ENCODE measurements around the gene FERMT1. TPM values are rescaled to one million over a fixed set of nuclear protein-coding genes. Genes with fewer than 3 reads are reported as not detected.

The FERMT1 gene
- total and polyA plus RNA-seq, 4 donors = 5.2 to 6.8 (median 5.5) TPM

- no peaks in the 10 kb centered on the region for H3K27me3 ChIP-seq (ENCODE audit: control insufficient read depth, insufficient read depth, low read length)
- H3K27ac ChIP-seq (ENCODE audit: low read depth, low read length) = no peak overlapping the region
- no peak overlapping the region for H3K4me3 ChIP-seq (ENCODE audit: low read depth, low read length)
- peaks cover 3% of the 10 kb centered on the region for H3K4me1 ChIP-seq (ENCODE audit: control insufficient read depth, insufficient read depth, low read length)
- peak in 5 of 6 donors; percentile 58 to 92 (median 69) for DNase-seq (ENCODE audit: low read depth in 4 of 6, low spot score in 6 of 6)
- 0% methylated on average over 4 of the region's 10 CpGs for WGBS (ENCODE audit: insufficient coverage)
- no peaks in the 10 kb centered on the region for H3K36me3 ChIP-seq (ENCODE audit: control insufficient read depth, insufficient read depth, low read length)
- H3K9me3 ChIP-seq (ENCODE audit: control insufficient read depth, insufficient read depth, low read length) = no peaks in the 10 kb centered on the region
These were observed 19.6 kb upstream of the FERMT1 start for GRCh38 chr20:6142348-6142993.

DNA sequence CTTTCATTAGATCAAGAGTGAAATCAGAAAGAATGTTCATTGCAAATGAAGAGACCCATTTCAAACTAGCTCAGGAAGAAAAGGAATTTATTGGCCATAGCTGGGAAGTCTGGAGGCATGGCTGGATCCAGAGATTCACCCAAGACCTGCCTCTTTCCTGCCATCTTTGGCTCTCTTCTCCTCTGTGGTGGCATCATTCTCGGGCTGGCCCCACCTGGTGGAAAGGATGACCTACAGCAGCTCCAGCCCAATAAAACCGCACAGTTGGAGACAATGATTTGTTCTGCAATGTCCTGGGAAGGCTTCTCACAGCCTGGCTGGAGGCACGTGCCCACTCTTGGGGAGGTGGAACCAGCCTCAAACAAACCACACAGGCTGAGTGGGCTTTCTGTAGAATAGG is 18.1 kb upstream of the FERMT1 start:
- WGBS (ENCODE audit: insufficient coverage) = 92% methylated on average over 2 of the region's 3 CpGs
- no peaks in the 10 kb centered on the region for H3K27me3 ChIP-seq (ENCODE audit: control insufficient read depth, insufficient read depth, low read length)
- H3K4me3 ChIP-seq (ENCODE audit: low read depth, low read length) = no peak overlapping the region
- H3K27ac ChIP-seq (ENCODE audit: low read depth, low read length) = no peak overlapping the region
- H3K36me3 ChIP-seq (ENCODE audit: control insufficient read depth, insufficient read depth, low read length) = no peaks in the 10 kb centered on the region
- no peaks in the 10 kb centered on the region for H3K9me3 ChIP-seq (ENCODE audit: control insufficient read depth, insufficient read depth, low read length)
- no peak for DNase-seq (ENCODE audit: low read depth in 4 of 6, low spot score in 6 of 6)
- H3K4me1 ChIP-seq (ENCODE audit: control insufficient read depth, insufficient read depth, low read length) = peaks cover 3% of the 10 kb centered on the region

- Histone ChIP-seq H3K4me1 (ENCODE audit: control insufficient read depth, insufficient read depth, low read length) (peaks cover 3% of the 10 kb centered on the region), H3K36me3 (ENCODE audit: control insufficient read depth, insufficient read depth, low read length) (no peaks in the 10 kb centered on the region), H3K27me3 (ENCODE audit: control insufficient read depth, insufficient read depth, low read length) (no peaks in the 10 kb centered on the region), H3K27ac (ENCODE audit: low read depth, low read length) (no peak overlapping the region), H3K4me3 (ENCODE audit: low read depth, low read length) (no peak overlapping the region), H3K9me3 (ENCODE audit: control insufficient read depth, insufficient read depth, low read length) (no peaks in the 10 kb centered on the region)
- 73% methylated on average over 8 of the region's 8 CpGs for WGBS (ENCODE audit: insufficient coverage)
- no peak for DNase-seq (ENCODE audit: low read depth in 4 of 6, low spot score in 6 of 6)
These were observed 12.5 kb upstream of the FERMT1 start for GRCh38 chr20:6135347-6135746.

DNA sequence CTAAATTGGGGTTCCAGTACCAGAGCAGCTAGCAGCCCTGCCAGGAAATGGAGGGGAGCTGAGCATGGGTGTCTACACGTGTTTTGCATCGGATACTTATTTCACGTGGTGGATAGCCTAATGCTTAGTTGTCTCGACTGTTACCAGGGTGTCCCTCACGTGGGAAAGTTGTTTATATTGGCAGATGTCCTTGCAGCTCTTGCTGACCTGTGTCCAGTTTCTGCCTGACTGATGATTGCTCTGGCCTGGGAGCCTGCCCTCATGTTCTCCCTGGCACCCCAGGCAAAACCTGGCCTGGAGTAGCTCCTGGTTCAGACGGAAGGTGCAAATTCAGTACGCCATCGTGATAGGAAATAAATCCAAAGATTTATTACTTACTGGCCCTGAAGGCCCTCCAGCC is 11.8 kb upstream of the FERMT1 start:
- 65% methylated on average over 8 of the region's 8 CpGs for WGBS (ENCODE audit: insufficient coverage)
- Histone ChIP-seq H3K4me3 (ENCODE audit: low read depth, low read length) (no peak overlapping the region), H3K27ac (ENCODE audit: low read depth, low read length) (no peak overlapping the region), H3K4me1 (ENCODE audit: control insufficient read depth, insufficient read depth, low read length) (peaks cover 3% of the 10 kb centered on the region), H3K27me3 (ENCODE audit: control insufficient read depth, insufficient read depth, low read length) (no peaks in the 10 kb centered on the region), H3K9me3 (ENCODE audit: control insufficient read depth, insufficient read depth, low read length) (no peaks in the 10 kb centered on the region), H3K36me3 (ENCODE audit: control insufficient read depth, insufficient read depth, low read length) (no peaks in the 10 kb centered on the region)
- no peak for DNase-seq (ENCODE audit: low read depth in 4 of 6, low spot score in 6 of 6)

DNA sequence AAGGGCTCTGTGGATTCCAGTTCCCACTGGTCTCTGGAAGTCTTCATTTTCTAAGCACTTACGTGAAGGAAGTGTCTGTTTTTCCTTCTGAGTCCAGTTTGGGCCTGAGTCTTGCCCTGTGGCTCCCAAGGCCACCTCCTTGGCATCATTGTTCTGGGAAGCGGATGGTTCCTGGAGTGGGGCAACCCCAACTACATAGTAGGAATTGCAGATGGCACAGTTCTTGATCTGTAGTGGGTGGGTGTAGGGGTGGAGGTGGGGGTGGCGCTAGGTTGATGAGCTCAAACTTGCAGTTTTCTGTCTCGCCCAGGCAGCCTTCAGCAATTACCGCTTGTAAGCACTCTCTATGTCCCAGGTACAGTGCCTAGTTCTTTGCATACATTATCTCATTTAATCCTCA is 7.2 kb upstream of the FERMT1 start:
- no peak for DNase-seq (ENCODE audit: low read depth in 4 of 6, low spot score in 6 of 6)
- Histone ChIP-seq H3K27ac (ENCODE audit: low read depth, low read length) (no peak overlapping the region), H3K27me3 (ENCODE audit: control insufficient read depth, insufficient read depth, low read length) (no peaks in the 10 kb centered on the region), H3K4me1 (ENCODE audit: control insufficient read depth, insufficient read depth, low read length) (no peaks in the 10 kb centered on the region), H3K9me3 (ENCODE audit: control insufficient read depth, insufficient read depth, low read length) (no peaks in the 10 kb centered on the region), H3K4me3 (ENCODE audit: low read depth, low read length) (no peak overlapping the region), H3K36me3 (ENCODE audit: control insufficient read depth, insufficient read depth, low read length) (no peaks in the 10 kb centered on the region)
- 89% methylated on average over 2 of the region's 5 CpGs for WGBS (ENCODE audit: insufficient coverage)

GRCh38 chr20:6127825-6128224 is 5.0 kb upstream of the FERMT1 start:
- Histone ChIP-seq H3K4me3 (ENCODE audit: low read depth, low read length) (no peak overlapping the region), H3K4me1 (ENCODE audit: control insufficient read depth, insufficient read depth, low read length) (peaks cover 6% of the 10 kb centered on the region), H3K27me3 (ENCODE audit: control insufficient read depth, insufficient read depth, low read length) (no peaks in the 10 kb centered on the region), H3K9me3 (ENCODE audit: control insufficient read depth, insufficient read depth, low read length) (no peaks in the 10 kb centered on the region), H3K36me3 (ENCODE audit: control insufficient read depth, insufficient read depth, low read length) (no peaks in the 10 kb centered on the region), H3K27ac (ENCODE audit: low read depth, low read length) (no peak overlapping the region)
- WGBS (ENCODE audit: insufficient coverage) = 77% methylated on average over 3 of the region's 4 CpGs
- DNase-seq (ENCODE audit: low read depth in 4 of 6, low spot score in 6 of 6) = no peak

DNA sequence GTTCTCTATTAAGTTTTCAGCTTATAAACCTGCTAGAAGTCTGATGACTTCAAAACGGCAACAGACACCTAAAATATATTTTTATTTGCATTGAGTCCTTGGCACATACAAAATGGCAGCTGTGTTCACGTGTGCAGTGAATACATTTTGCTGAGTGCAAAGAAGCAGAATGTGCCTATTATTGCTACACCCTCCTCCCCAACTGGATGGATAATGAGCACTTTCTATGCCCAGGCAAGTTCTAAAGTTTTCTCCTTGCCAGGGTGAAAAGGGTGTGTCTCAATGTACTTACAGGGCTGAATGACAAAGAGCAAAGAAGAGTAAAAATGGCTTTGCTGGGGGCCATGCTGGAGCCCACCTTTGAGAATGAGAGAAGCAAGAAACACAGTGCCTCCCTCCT is 4.0 kb upstream of the FERMT1 start:
- H3K36me3 ChIP-seq (ENCODE audit: control insufficient read depth, insufficient read depth, low read length) = no peaks in the 10 kb centered on the region
- DNase-seq (ENCODE audit: low read depth in 4 of 6, low spot score in 6 of 6) = no peak
- no peaks in the 10 kb centered on the region for H3K9me3 ChIP-seq (ENCODE audit: control insufficient read depth, insufficient read depth, low read length)
- 80% methylated on average over 1 of the region's 2 CpGs for WGBS (ENCODE audit: insufficient coverage)
- H3K27ac ChIP-seq (ENCODE audit: low read depth, low read length) = no peak overlapping the region
- H3K27me3 ChIP-seq (ENCODE audit: control insufficient read depth, insufficient read depth, low read length) = peaks cover 8% of the 10 kb centered on the region
- H3K4me1 ChIP-seq (ENCODE audit: control insufficient read depth, insufficient read depth, low read length) = peaks cover 12% of the 10 kb centered on the region
- no peak overlapping the region for H3K4me3 ChIP-seq (ENCODE audit: low read depth, low read length)

- Histone ChIP-seq H3K4me1 (ENCODE audit: control insufficient read depth, insufficient read depth, low read length) (peaks cover 12% of the 10 kb centered on the region), H3K9me3 (ENCODE audit: control insufficient read depth, insufficient read depth, low read length) (no peaks in the 10 kb centered on the region), H3K27ac (ENCODE audit: low read depth, low read length) (no peak overlapping the region), H3K4me3 (ENCODE audit: low read depth, low read length) (no peak overlapping the region), H3K36me3 (ENCODE audit: control insufficient read depth, insufficient read depth, low read length) (no peaks in the 10 kb centered on the region), H3K27me3 (ENCODE audit: control insufficient read depth, insufficient read depth, low read length) (peaks cover 13% of the 10 kb centered on the region)
- WGBS (ENCODE audit: insufficient coverage) = no CpG with 5 or more reads among the region's 4 CpGs
- no peak for DNase-seq (ENCODE audit: low read depth in 4 of 6, low spot score in 6 of 6)
These were observed 802 bp upstream of the FERMT1 start for GRCh38 chr20:6123649-6124014.

DNA sequence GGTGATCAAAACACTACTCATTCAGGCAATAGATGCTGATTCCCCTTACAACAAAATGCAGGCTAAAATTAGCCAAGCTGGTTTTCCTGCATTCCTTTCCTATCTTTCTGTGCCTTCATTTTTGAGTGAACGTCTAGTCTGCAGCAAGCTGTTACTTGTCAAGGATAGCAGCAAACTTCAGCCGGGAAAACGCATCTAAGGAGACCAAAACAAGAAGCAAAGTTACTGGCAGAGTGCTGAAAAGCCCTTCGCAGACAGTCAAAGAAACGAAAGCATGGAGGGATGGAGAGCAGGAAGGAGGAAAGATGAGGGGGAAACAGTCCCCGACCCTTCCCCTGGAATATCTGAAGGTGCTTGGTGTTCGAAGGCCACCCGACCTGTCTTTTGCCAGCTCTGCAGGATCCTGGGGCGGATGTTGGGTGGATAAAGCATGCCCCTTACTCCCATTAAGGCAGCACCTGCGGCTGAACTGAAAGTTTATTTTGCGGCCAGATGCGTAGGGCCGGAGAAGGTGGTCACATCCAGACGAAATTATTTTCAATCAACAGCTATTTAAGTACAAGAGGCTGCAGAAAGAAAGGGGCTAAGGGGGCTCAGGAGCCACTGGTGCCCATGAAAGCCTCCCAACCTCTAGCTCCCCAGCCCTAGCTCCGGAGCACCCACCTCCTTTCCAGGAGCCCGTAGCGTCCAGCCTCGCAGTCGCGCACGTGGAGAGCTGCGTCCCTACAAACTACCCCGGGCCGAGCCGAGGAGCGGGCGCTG is 538 bp downstream of the FERMT1 start:
- H3K9me3 ChIP-seq (ENCODE audit: control insufficient read depth, insufficient read depth, low read length) = no peaks in the 10 kb centered on the region
- H3K36me3 ChIP-seq (ENCODE audit: control insufficient read depth, insufficient read depth, low read length) = no peaks in the 10 kb centered on the region
- DNase-seq (ENCODE audit: low read depth in 4 of 6, low spot score in 6 of 6) = peak in 3 of 6 donors; percentile 7 to 67 (median 28)
- peaks cover 12% of the 10 kb centered on the region for H3K4me1 ChIP-seq (ENCODE audit: control insufficient read depth, insufficient read depth, low read length)
- H3K27me3 ChIP-seq (ENCODE audit: control insufficient read depth, insufficient read depth, low read length) = peaks cover 13% of the 10 kb centered on the region
- no peak overlapping the region for H3K27ac ChIP-seq (ENCODE audit: low read depth, low read length)
- peak overlapping the region; percentile 32 for H3K4me3 ChIP-seq (ENCODE audit: low read depth, low read length)
- WGBS (ENCODE audit: insufficient coverage) = 3% methylated on average over 21 of the region's 27 CpGs

GRCh38 chr20:6121504-6121903 is 1.3 kb downstream of the FERMT1 start:
- WGBS (ENCODE audit: insufficient coverage) = 80% methylated on average over 1 of the region's 2 CpGs
- DNase-seq (ENCODE audit: low read depth in 4 of 6, low spot score in 6 of 6) = no peak
- no peaks in the 10 kb centered on the region for H3K36me3 ChIP-seq (ENCODE audit: control insufficient read depth, insufficient read depth, low read length)
- H3K27ac ChIP-seq (ENCODE audit: low read depth, low read length) = no peak overlapping the region
- no peak overlapping the region for H3K4me3 ChIP-seq (ENCODE audit: low read depth, low read length)
- peaks cover 13% of the 10 kb centered on the region for H3K27me3 ChIP-seq (ENCODE audit: control insufficient read depth, insufficient read depth, low read length)
- H3K9me3 ChIP-seq (ENCODE audit: control insufficient read depth, insufficient read depth, low read length) = no peaks in the 10 kb centered on the region
- H3K4me1 ChIP-seq (ENCODE audit: control insufficient read depth, insufficient read depth, low read length) = peaks cover 12% of the 10 kb centered on the region
